Ishikawa (cell line): ENCODE data around the gene MUC5AC.

ENCODE experiments used
- CEBPB ChIP-seq: IDR thresholded peaks from 2 replicates; pipeline ENCODE4 v1.6.1; 2012
- EGR1 ChIP-seq: IDR thresholded peaks from 2 replicates; pipeline ENCODE4 v1.6.1; 2012
- EP300 ChIP-seq: IDR thresholded peaks from 2 replicates; pipeline ENCODE4 v1.6.1; 2012; ENCODE audit warnings: borderline replicate concordance
- FOXM1 ChIP-seq: IDR thresholded peaks from 2 replicates; pipeline ENCODE4 v1.6.1; 2012; ENCODE audit warnings: low read depth, borderline replicate concordance
- MAX ChIP-seq: IDR thresholded peaks from 2 replicates; pipeline ENCODE4 v1.6.1; 2012
- REST ChIP-seq: IDR thresholded peaks from 2 replicates; pipeline ENCODE4 v1.6.1; 2012; ENCODE audit warnings: low read depth, mild to moderate bottlenecking
- TAF1 ChIP-seq: IDR thresholded peaks from 2 replicates; pipeline ENCODE4 v1.6.1; 2012; ENCODE audit warnings: low read depth, mild to moderate bottlenecking
- TEAD4 ChIP-seq: IDR thresholded peaks from 2 replicates; pipeline ENCODE4 v1.6.1; 2012
- USF1 ChIP-seq: IDR thresholded peaks from 2 replicates; pipeline ENCODE4 v1.6.1; 2012
- YY1 ChIP-seq: IDR thresholded peaks from 2 replicates; pipeline ENCODE4 v1.6.1; 2012; ENCODE audit warnings: low read depth
- ZBTB7A ChIP-seq: IDR thresholded peaks from 2 replicates; pipeline ENCODE4 v1.6.1; 2012; ENCODE audit warnings: low read depth

- no peak for TF ChIP-seq FOXM1
- TF ChIP-seq USF1 = no peak
- TF ChIP-seq MAX = no peak
- no peak for TF ChIP-seq REST
- no peak for TF ChIP-seq TAF1
- TF ChIP-seq EP300 = no peak
- TF ChIP-seq YY1 = no peak
- TF ChIP-seq CEBPB = no peak
- TF ChIP-seq ZBTB7A = no peak
- TF ChIP-seq TEAD4 = no peak
- no peak for TF ChIP-seq EGR1
These were observed 42.2 kb downstream of the MUC5AC start for GRCh38 chr11:1199751-1200610.
